ENCODE results near the gene A1BG. TPM values are rescaled to one million over a fixed set of nuclear protein-coding genes. Genes with fewer than 3 reads are reported as not detected.

Gene A1BG
- polyA plus RNA-seq, 3 donors = 30.2 to 54.5 (median 35.3) TPM

DNA sequence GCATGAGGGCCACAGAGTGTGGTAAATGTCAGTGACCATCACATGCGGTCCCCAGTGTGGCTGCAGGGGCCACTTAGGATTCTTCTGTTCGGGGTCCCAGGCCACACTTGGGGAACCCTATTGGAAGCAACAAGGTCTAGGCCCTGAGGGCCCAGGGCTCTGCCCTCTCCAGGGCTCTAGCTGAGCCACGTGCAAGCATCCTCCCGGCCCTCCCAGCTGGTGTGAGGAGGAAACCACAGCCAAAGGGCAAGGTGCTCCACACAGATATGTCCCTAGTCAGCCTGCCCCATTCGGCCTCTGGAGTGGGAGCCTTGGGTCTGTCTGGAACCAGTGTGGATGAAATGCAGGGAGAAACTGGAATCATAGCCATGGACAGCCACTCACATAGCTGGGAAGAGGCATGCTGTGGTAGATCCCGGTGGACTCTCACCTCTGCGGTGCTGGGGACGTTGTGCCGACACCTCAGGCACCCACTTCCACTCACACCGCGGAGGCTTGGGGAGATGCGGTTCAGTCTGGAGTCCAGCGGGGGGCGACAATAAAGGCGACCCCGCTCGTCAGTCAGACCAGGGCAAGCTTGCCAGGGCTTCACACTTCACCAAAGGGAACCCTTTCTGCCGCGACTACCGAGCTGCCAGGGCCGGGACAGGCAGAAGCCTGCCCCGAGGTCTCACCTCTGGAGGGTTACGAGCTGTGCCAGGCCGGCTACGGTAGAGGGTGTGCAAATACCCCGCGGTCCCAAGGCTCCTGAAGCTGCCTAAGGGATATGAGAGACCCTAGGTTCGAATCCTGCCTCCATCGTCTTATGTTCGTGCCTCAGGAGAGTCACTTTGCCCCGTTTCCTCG, 13.5 kb upstream of the A1BG start:
- H2AFZ ChIP-seq (ENCODE audit: insufficient read depth, low read depth, low read length, poor library complexity, severe bottlenecking) = no peak overlapping the region
- no peaks in the 10 kb centered on the region for H3K79me2 ChIP-seq (ENCODE audit: insufficient read depth, low read length)
- peaks cover 0 to 10% (median 0%) of the 10 kb centered on the region in 3 donors for H3K27me3 Mint-ChIP-seq (ENCODE audit: low read depth in 3 of 3)
- intact Hi-C loops (cut with micrococcal nuclease) = no loop called here
- H3K27ac ChIP-seq (ENCODE audit: low read depth in 1 of 2, low read length in 2 of 2) = no peak overlapping the region
- no peaks in the 10 kb centered on the region for H3K36me3 Mint-ChIP-seq
- peaks cover 0 to 7% of the 10 kb centered on the region in 2 donors for H3K9me3 ChIP-seq (replicated peaks in 1 of 2; ENCODE audit: control insufficient read depth in 1 of 2, insufficient read depth in 1 of 2, low read length in 2 of 2)
- peaks cover 19% of the 10 kb centered on the region for H3K4me1 Mint-ChIP-seq
- 94% methylated on average over 31 of the region's 32 CpGs for WGBS (ENCODE audit: insufficient coverage)
- H3K27me3 ChIP-seq (ENCODE audit: control insufficient read depth in 2 of 2, insufficient read depth in 2 of 2, low read length in 2 of 2) = no peaks in the 10 kb centered on the region
- no peak for DNase-seq
- no peaks in the 10 kb centered on the region for H4K20me1 ChIP-seq (ENCODE audit: insufficient read depth, low read length)
- no peaks in the 10 kb centered on the region for H3K36me3 ChIP-seq (replicated peaks in 1 of 2; ENCODE audit: control insufficient read depth in 1 of 2, insufficient read depth in 2 of 2, low read length in 2 of 2)
- peaks cover 0 to 4% (median 0%) of the 10 kb centered on the region in 7 donors for H3K9me3 Mint-ChIP-seq
- no peak overlapping the region for H3K27ac Mint-ChIP-seq
- TF ChIP-seq, protein P1, sequence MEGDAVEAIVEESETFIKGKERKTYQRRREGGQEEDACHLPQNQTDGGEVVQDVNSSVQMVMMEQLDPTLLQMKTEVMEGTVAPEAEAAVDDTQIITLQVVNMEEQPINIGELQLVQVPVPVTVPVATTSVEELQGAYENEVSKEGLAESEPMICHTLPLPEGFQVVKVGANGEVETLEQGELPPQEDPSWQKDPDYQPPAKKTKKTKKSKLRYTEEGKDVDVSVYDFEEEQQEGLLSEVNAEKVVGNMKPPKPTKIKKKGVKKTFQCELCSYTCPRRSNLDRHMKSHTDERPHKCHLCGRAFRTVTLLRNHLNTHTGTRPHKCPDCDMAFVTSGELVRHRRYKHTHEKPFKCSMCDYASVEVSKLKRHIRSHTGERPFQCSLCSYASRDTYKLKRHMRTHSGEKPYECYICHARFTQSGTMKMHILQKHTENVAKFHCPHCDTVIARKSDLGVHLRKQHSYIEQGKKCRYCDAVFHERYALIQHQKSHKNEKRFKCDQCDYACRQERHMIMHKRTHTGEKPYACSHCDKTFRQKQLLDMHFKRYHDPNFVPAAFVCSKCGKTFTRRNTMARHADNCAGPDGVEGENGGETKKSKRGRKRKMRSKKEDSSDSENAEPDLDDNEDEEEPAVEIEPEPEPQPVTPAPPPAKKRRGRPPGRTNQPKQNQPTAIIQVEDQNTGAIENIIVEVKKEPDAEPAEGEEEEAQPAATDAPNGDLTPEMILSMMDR (IDR thresholded peaks at IDR 0.05) = no peak
- no peak overlapping the region for H3K4me2 ChIP-seq (replicated peaks; ENCODE audit: extremely low read depth, low read length, poor library complexity, severe bottlenecking)
- H3K4me3 ChIP-seq (replicated peaks in 1 of 3; ENCODE audit: low read depth in 2 of 3, low read length in 3 of 3) = no peak overlapping the region
- no peak overlapping the region for H3K9ac ChIP-seq (ENCODE audit: insufficient read depth, low read length, poor library complexity, severe bottlenecking)
- H3K4me3 Mint-ChIP-seq = no peak overlapping the region
- peaks cover 22 to 30% of the 10 kb centered on the region in 2 donors for H3K4me1 ChIP-seq (ENCODE audit: control insufficient read depth in 1 of 2, insufficient read depth in 2 of 2, low read length in 2 of 2)

DNA sequence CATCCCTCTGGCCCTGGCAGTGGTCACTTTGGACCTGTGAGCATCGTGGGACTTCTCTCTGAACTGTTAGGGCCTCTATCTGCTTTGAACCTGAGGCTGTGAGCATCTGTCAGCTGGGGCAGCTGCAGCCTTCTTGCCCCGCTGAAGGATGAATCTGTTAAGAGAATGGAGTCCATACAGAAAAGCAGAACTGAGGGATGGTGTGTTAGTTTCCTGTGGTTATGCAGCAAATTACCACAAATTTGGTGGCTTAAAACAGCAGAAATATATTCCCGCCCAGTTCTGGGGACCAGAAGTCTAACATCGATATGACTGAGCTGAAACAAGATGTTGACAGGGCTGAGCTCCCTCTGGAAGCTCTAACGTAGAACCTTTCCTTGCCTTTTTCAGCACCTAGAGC, 10.9 kb upstream of the A1BG start:
- no peak overlapping the region for H3K4me3 Mint-ChIP-seq
- H2AFZ ChIP-seq (ENCODE audit: insufficient read depth, low read depth, low read length, poor library complexity, severe bottlenecking) = peak overlapping the region; percentile 76

More for the DNA sequence above, 10.9 kb upstream of the A1BG start:
- H3K4me3 ChIP-seq (replicated peaks in 1 of 3; ENCODE audit: low read depth in 2 of 3, low read length in 3 of 3) = no peak overlapping the region
- H3K79me2 ChIP-seq (ENCODE audit: insufficient read depth, low read length) = no peaks in the 10 kb centered on the region
- peaks cover 0 to 7% of the 10 kb centered on the region in 2 donors for H3K9me3 ChIP-seq (replicated peaks in 1 of 2; ENCODE audit: control insufficient read depth in 1 of 2, insufficient read depth in 1 of 2, low read length in 2 of 2)
- 0% methylated on average over 5 of the region's 5 CpGs for WGBS (ENCODE audit: insufficient coverage)
- TF ChIP-seq, protein P1 (IDR thresholded peaks at IDR 0.05) = no peak
- Mint-ChIP-seq H3K27ac (peak overlapping the region in 3 of 7 donors; percentile 30 to 62 (median 31)), H3K27me3 (ENCODE audit: low read depth in 3 of 3) (peaks cover 0 to 8% (median 0%) of the 10 kb centered on the region in 3 donors), H3K36me3 (no peaks in the 10 kb centered on the region), H3K9me3 (peaks cover 0 to 4% (median 0%) of the 10 kb centered on the region in 7 donors), H3K4me1 (peaks cover 22% of the 10 kb centered on the region)
- H3K4me2 ChIP-seq (replicated peaks; ENCODE audit: extremely low read depth, low read length, poor library complexity, severe bottlenecking) = no peak overlapping the region
- peak in 1 of 3 donors; percentile 11 for DNase-seq
- intact Hi-C loops (cut with micrococcal nuclease) = no loop called here
- peak overlapping the region in 1 of 2 donors; percentile 33 for H3K27ac ChIP-seq (ENCODE audit: low read depth in 1 of 2, low read length in 2 of 2)
- peaks cover 26 to 36% of the 10 kb centered on the region in 2 donors for H3K4me1 ChIP-seq (ENCODE audit: control insufficient read depth in 1 of 2, insufficient read depth in 2 of 2, low read length in 2 of 2)
- no peaks in the 10 kb centered on the region for H3K36me3 ChIP-seq (replicated peaks in 1 of 2; ENCODE audit: control insufficient read depth in 1 of 2, insufficient read depth in 2 of 2, low read length in 2 of 2)
- no peaks in the 10 kb centered on the region for H4K20me1 ChIP-seq (ENCODE audit: insufficient read depth, low read length)
- H3K27me3 ChIP-seq (ENCODE audit: control insufficient read depth in 2 of 2, insufficient read depth in 2 of 2, low read length in 2 of 2) = no peaks in the 10 kb centered on the region
- H3K9ac ChIP-seq (ENCODE audit: insufficient read depth, low read length, poor library complexity, severe bottlenecking) = no peak overlapping the region
